Smooth muscle cell (in vitro differentiated cells): Measurements from ENCODE around the gene GLIS1. TPM values are rescaled to one million over a fixed set of nuclear protein-coding genes. Genes with fewer than 3 reads are reported as not detected.

Experiments used
- DNase-seq: peaks from one replicate; lab custom pipeline; 2025; ENCODE audit not compliant: unreplicated experiment; lab: John Stamatoyannopoulos, UW
- H2AFZ ChIP-seq: fragments of 200-600 bp; sonication (generic); 2 replicates; pipeline ENCODE4 v1.6.0; 2016; ENCODE audit warnings: antibody characterized with exemption, low read depth, mild to moderate bottlenecking
- H3F3A ChIP-seq: fragments of 200-600 bp; sonication (generic); 2 replicates; pipeline ENCODE4 v1.6.0; 2017; ENCODE audit warnings: antibody characterized with exemption, low read depth
- H3K27ac ChIP-seq: fragments of 200-600 bp; sonication (generic); 2 replicates; pipeline ENCODE4 v1.5.1; 2016; ENCODE audit warnings: low read depth, mild to moderate bottlenecking
- H3K27me3 ChIP-seq: fragments of 200-600 bp; sonication (generic); 2 replicates; pipeline ENCODE4 v1.6.1; 2016; ENCODE audit warnings: low read depth, mild to moderate bottlenecking
- H3K36me3 ChIP-seq: fragments of 200-600 bp; sonication (generic); 2 replicates; pipeline ENCODE4 v1.5.1; 2016; ENCODE audit warnings: low read depth
- H3K4me1 ChIP-seq: fragments of 200-600 bp; sonication (generic); 2 replicates; pipeline ENCODE4 v1.5.1; 2016; ENCODE audit warnings: low read depth
- H3K4me2 ChIP-seq: fragments of 200-600 bp; sonication (generic); 2 replicates; pipeline ENCODE4 v1.6.0; 2016; ENCODE audit warnings: mild to moderate bottlenecking
- H3K4me3 ChIP-seq: fragments of 200-600 bp; sonication (generic); 2 replicates; pipeline ENCODE4 v1.5.1; 2016; ENCODE audit warnings: mild to moderate bottlenecking
- H3K79me2 ChIP-seq: fragments of 200-600 bp; sonication (generic); 2 replicates; pipeline ENCODE4 v1.6.0; 2016; ENCODE audit warnings: low read depth, mild to moderate bottlenecking
- H3K9ac ChIP-seq: fragments of 200-600 bp; sonication (generic); 2 replicates; pipeline ENCODE4 v1.6.0; 2016; ENCODE audit warnings: low read depth
- H3K9me3 ChIP-seq: fragments of 200-600 bp; sonication (generic); replicated peaks from 2 replicates; pipeline ENCODE4 v1.5.1; 2016; ENCODE audit warnings: low read depth
- H4K20me1 ChIP-seq: fragments of 200-600 bp; sonication (generic); 2 replicates; pipeline ENCODE4 v1.6.0; 2016; ENCODE audit warnings: low read depth
- CTCF ChIP-seq: fragments of 200-600 bp; sonication (generic); IDR thresholded peaks from 2 replicates; pipeline ENCODE4 v1.5.1; 2017; ENCODE audit warnings: borderline replicate concordance, mild to moderate bottlenecking, antibody characterized with exemption; ENCODE audit not compliant: insufficient read depth, poor library complexity, severe bottlenecking
- WGBS: methylation state at CpG from one replicate; pipeline ENCODE4 v1.1.7; 2016; ENCODE audit warnings: low lambda C conversion rate; 5-methylcytosine and 5-hydroxymethylcytosine counted together
- polyA plus RNA-seq: library from polyadenylated mRNA; unstranded; fragments of >200 nt; fragmentation: Nextera tagmentation; extraction: Ambion mirVana; gene quantifications from 2 replicates; pipeline ENCODE4 v1.2.1, GENCODE V29; 2016
- total RNA-seq: library from RNA; depleted of rRNA; stranded (reverse); fragments of >200 nt; gene quantifications from 2 replicates; pipeline ENCODE4 v1.2.3, GENCODE V29; 2014

GLIS1 gene
- total and polyA plus RNA-seq, 2 experiments from 2014 or later = 0.36 to 4.9 TPM

GRCh38 chr1:53539711-53540603 is 199.0 kb downstream of the GLIS1 start:
- no peak overlapping the region for H3K9ac ChIP-seq
- no peaks in the 10 kb centered on the region for H4K20me1 ChIP-seq
- no peak overlapping the region for H3K4me2 ChIP-seq
- H3K79me2 ChIP-seq = no peaks in the 10 kb centered on the region
- no peaks in the 10 kb centered on the region for H3K9me3 ChIP-seq
- H3K4me3 ChIP-seq = no peak overlapping the region
- no peaks in the 10 kb centered on the region for H3K36me3 ChIP-seq
- H3K27ac ChIP-seq = no peak overlapping the region
- 86% methylated on average over 22 of the region's 22 CpGs for WGBS
- TF ChIP-seq CTCF = no peak
- H3K27me3 ChIP-seq = no peaks in the 10 kb centered on the region
- no peak overlapping the region for H2AFZ ChIP-seq
- H3F3A ChIP-seq = no peaks in the 10 kb centered on the region
- no peak for DNase-seq
- H3K4me1 ChIP-seq = peaks cover 5% of the 10 kb centered on the region

- Histone ChIP-seq H3K79me2 (no peaks in the 10 kb centered on the region), H4K20me1 (no peaks in the 10 kb centered on the region), H3K4me3 (no peak overlapping the region), H2AFZ (no peak overlapping the region), H3K9ac (no peak overlapping the region), H3K4me1 (peaks cover 5% of the 10 kb centered on the region), H3F3A (no peaks in the 10 kb centered on the region), H3K9me3 (no peaks in the 10 kb centered on the region), H3K27ac (no peak overlapping the region), H3K27me3 (no peaks in the 10 kb centered on the region), H3K4me2 (no peak overlapping the region), H3K36me3 (no peaks in the 10 kb centered on the region)
- 90% methylated on average over 2 of the region's 2 CpGs for WGBS
- no peak for DNase-seq
- TF ChIP-seq CTCF = no peak
These were observed 199.7 kb downstream of the GLIS1 start for GRCh38 chr1:53539226-53539625.

GRCh38 chr1:53536606-53537005 is 202.4 kb downstream of the GLIS1 start:
- no peak for DNase-seq
- Histone ChIP-seq H3K9me3 (no peaks in the 10 kb centered on the region), H3K4me3 (no peak overlapping the region), H2AFZ (no peak overlapping the region), H3K9ac (no peak overlapping the region), H3K36me3 (no peaks in the 10 kb centered on the region), H3K27ac (no peak overlapping the region), H4K20me1 (no peaks in the 10 kb centered on the region), H3K27me3 (no peaks in the 10 kb centered on the region), H3F3A (no peaks in the 10 kb centered on the region), H3K4me2 (no peak overlapping the region), H3K79me2 (no peaks in the 10 kb centered on the region), H3K4me1 (peaks cover 3% of the 10 kb centered on the region)
- 90% methylated on average over 6 of the region's 6 CpGs for WGBS
- no peak for TF ChIP-seq CTCF

- no peak for DNase-seq
- H2AFZ ChIP-seq = no peak overlapping the region
- no peaks in the 10 kb centered on the region for H3K36me3 ChIP-seq
- no peak overlapping the region for H3K4me2 ChIP-seq
- H3K27me3 ChIP-seq = no peaks in the 10 kb centered on the region
- no peak overlapping the region for H3K27ac ChIP-seq
- H3K4me3 ChIP-seq = no peak overlapping the region
- no peak for TF ChIP-seq CTCF
- WGBS = 64% methylated on average over 7 of the region's 7 CpGs
- H3F3A ChIP-seq = no peaks in the 10 kb centered on the region
- no peaks in the 10 kb centered on the region for H3K9me3 ChIP-seq
- no peaks in the 10 kb centered on the region for H3K4me1 ChIP-seq
- no peaks in the 10 kb centered on the region for H4K20me1 ChIP-seq
- H3K9ac ChIP-seq = no peak overlapping the region
- H3K79me2 ChIP-seq = no peaks in the 10 kb centered on the region
These were observed 203.1 kb downstream of the GLIS1 start for GRCh38 chr1:53535846-53536245.
